Stomach (tissue), 4 donors: ENCODE measurements around the gene SAMD8.

Experiments
- CTCF ChIP-seq, 7 experiments: fragments of 450-650 bp in 4 of 7; fragments of 200-600 bp in 3 of 7; sonication (generic) in 3 of 7; IDR thresholded peaks; one replicate each; pipeline ENCODE4 v1.5.1; 2016 to 2019; ENCODE audit warnings: antibody characterized with exemption in 7 of 7, control low read depth in 2 of 7, mild to moderate bottlenecking in 1 of 7
- POLR2A ChIP-seq, 4 donors: fragments of 450-650 bp; IDR thresholded peaks; one replicate each; pipeline ENCODE4 v1.6.1; 2016; ENCODE audit warnings: antibody characterized with exemption in 4 of 4, control low read depth in 2 of 4, mild to moderate bottlenecking in 1 of 4, moderate library complexity in 1 of 4
- POLR2AphosphoS5 ChIP-seq, 3 donors: sonication (generic); formaldehyde crosslinking; IDR thresholded peaks; one replicate each; pipeline ENCODE4 v1.6.1; 2016; ENCODE audit warnings: antibody characterized with exemption in 3 of 3

GRCh38 chr10:75102830-75103673 lies 8.4 kb upstream of the SAMD8 start:
- TF ChIP-seq POLR2AphosphoS5 (IDR thresholded peaks at IDR 0.05) (no peak), CTCF (IDR thresholded peaks at IDR 0.05) (no peak), POLR2A (IDR thresholded peaks at IDR 0.05) (no peak)
